ENCODE data around the gene RCOR1. TPM values are rescaled to one million over a fixed set of nuclear protein-coding genes. Genes with fewer than 3 reads are reported as not detected.

Gene RCOR1
- total RNA-seq, 1 donor from 2014 or later: 13.4 TPM

DNA sequence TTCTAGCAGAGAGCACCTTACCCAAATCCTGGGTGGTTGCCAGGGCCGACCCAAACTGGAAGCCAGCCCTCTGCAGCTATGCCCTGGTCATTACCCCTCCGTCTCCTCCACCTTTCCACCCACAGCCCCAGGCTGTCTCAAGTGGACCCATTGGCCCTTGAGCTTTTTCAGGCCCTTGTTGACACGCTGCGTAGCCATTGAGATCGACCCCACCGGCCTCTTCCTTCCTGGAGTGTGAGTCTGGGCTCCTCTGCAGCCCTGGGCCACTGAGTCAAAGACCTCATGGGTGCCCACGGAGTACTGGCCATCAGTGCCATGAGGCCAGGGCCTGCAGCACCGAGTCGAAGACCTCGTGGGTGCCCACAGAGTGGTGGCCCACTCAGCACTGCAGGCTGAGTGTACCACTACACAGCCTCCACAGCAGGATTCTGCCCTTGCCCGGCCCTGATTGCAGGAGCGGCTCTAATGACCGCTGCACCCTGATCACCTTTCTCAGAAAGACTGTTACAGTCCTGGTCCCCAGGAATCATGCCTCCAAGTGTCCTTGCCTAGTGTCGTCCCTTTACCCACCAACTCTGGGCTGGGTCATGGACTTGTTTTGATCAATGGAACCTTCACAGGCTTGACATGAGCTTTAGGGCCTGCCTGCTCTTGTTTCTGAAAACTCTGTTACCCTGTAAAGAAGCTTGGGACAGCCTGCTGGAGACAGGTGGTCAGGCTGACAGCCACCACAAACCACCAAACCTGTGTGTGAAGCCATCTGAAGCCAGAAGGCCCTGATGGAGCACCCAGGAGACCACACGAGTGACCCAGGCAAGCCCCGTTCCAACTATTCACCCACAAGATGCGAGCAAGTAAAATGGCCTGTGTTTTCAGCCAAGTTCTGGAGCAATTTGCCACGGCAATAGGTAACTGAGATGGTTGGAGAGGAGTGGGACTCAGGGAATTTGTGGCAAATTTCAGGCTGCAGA lies 145.2 kb downstream of the RCOR1 start:
- TF ChIP-seq, protein P1, sequence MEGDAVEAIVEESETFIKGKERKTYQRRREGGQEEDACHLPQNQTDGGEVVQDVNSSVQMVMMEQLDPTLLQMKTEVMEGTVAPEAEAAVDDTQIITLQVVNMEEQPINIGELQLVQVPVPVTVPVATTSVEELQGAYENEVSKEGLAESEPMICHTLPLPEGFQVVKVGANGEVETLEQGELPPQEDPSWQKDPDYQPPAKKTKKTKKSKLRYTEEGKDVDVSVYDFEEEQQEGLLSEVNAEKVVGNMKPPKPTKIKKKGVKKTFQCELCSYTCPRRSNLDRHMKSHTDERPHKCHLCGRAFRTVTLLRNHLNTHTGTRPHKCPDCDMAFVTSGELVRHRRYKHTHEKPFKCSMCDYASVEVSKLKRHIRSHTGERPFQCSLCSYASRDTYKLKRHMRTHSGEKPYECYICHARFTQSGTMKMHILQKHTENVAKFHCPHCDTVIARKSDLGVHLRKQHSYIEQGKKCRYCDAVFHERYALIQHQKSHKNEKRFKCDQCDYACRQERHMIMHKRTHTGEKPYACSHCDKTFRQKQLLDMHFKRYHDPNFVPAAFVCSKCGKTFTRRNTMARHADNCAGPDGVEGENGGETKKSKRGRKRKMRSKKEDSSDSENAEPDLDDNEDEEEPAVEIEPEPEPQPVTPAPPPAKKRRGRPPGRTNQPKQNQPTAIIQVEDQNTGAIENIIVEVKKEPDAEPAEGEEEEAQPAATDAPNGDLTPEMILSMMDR (IDR thresholded peaks at IDR 0.05; ENCODE audit: insufficient read depth, low read length, poor library complexity, severe bottlenecking): no peak
- H3K4me3 ChIP-seq (ENCODE audit: low read depth, low read length): no peak overlapping the region
- no peaks in the 10 kb centered on the region for H3K27me3 ChIP-seq (ENCODE audit: control insufficient read depth, insufficient read depth, low read length)
- no peaks in the 10 kb centered on the region for H3K36me3 ChIP-seq (ENCODE audit: control insufficient read depth, insufficient read depth, low read length)
- no peak for DNase-seq (ENCODE audit: low read depth)

GRCh38 chr14:102738373-102739189 lies 146.1 kb downstream of the RCOR1 start:
- Histone ChIP-seq H3K4me3 (ENCODE audit: low read depth, low read length) (no peak overlapping the region), H3K27me3 (ENCODE audit: control insufficient read depth, insufficient read depth, low read length) (no peaks in the 10 kb centered on the region), H3K36me3 (ENCODE audit: control insufficient read depth, insufficient read depth, low read length) (no peaks in the 10 kb centered on the region)
- DNase-seq (ENCODE audit: low read depth): no peak
- TF ChIP-seq, protein P1 (IDR thresholded peaks at IDR 0.05; ENCODE audit: insufficient read depth, low read length, poor library complexity, severe bottlenecking): no peak

- no peak for DNase-seq (ENCODE audit: low read depth)
- H3K4me3 ChIP-seq (ENCODE audit: low read depth, low read length): no peak overlapping the region
- TF ChIP-seq, protein P1 (IDR thresholded peaks at IDR 0.05; ENCODE audit: insufficient read depth, low read length, poor library complexity, severe bottlenecking): no peak
These were observed 146.7 kb downstream of the RCOR1 start for GRCh38 chr14:102739190-102739469.

DNA sequence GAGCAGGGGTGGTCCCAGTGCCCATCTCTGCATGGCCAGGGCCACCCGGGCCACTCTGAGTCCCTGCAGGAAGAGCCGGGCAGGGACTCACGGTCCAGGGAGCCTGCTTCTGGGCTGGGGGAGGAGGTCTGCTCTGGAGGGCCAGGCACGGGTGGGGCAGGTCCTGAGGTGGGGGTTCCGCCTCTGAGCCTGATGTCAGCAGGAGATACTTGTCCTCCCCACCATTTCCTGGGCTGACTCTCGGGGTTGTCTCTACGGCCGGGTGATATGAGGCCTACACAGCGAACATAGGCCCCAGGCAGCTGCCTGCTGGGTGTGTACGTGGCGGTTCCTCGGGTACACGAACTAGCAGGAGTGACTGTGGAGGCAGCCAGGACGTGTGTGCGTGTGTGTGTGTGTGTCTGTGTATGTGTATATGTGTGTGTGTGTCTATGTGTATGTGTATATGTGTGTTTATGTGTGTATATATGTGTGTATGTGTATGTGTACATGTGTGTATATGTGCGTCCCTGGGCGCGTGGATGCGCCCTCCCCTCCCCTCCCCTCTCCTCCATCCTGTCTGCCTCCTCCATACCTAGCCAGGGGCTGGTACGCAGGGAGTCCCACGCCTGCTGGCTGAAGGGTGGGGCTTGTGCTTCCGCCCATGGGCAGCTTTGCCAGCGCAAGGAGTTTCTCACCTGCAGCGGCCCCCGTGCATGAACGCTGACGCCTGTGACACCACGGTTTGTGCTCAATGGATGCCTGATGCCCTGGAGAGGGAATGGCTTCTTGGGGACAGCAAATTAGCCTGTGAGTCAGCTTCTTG lies 154.4 kb downstream of the RCOR1 start:
- Histone ChIP-seq H3K4me3 (ENCODE audit: low read depth, low read length) (no peak overlapping the region), H3K36me3 (ENCODE audit: control insufficient read depth, insufficient read depth, low read length) (no peaks in the 10 kb centered on the region), H3K27me3 (ENCODE audit: control insufficient read depth, insufficient read depth, low read length) (no peaks in the 10 kb centered on the region)
- DNase-seq (ENCODE audit: low read depth): no peak
- TF ChIP-seq, protein P1 (IDR thresholded peaks at IDR 0.05; ENCODE audit: insufficient read depth, low read length, poor library complexity, severe bottlenecking): no peak

More at GRCh38 chr14:102739190-102739469, 146.7 kb downstream of the RCOR1 start:
- H3K27me3 ChIP-seq (ENCODE audit: control insufficient read depth, insufficient read depth, low read length): no peaks in the 10 kb centered on the region
- H3K36me3 ChIP-seq (ENCODE audit: control insufficient read depth, insufficient read depth, low read length): no peaks in the 10 kb centered on the region

DNA sequence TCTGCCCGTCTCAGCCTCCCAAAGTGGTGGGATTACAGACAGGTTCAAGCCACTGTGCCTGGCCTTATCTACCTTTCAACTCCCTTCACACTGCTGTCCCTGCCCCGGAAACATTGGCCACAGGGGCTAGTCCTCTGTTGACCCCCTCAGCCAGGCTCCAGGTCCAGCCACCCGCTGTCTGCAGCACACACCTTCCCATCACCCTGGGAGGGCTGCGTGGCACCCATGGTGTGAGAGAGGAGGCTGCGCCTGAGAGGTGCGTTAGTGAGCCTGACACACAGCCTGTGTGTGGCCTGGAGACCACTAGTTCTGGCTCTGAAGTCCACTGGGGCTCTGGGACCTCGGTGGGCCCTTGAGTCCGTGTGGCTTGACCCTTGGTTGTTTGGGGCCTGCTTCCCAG lies 156.4 kb downstream of the RCOR1 start:
- TF ChIP-seq, protein P1 (IDR thresholded peaks at IDR 0.05; ENCODE audit: insufficient read depth, low read length, poor library complexity, severe bottlenecking): no peak
- Histone ChIP-seq H3K27me3 (ENCODE audit: control insufficient read depth, insufficient read depth, low read length) (no peaks in the 10 kb centered on the region), H3K4me3 (ENCODE audit: low read depth, low read length) (no peak overlapping the region), H3K36me3 (ENCODE audit: control insufficient read depth, insufficient read depth, low read length) (no peaks in the 10 kb centered on the region)
- no peak for DNase-seq (ENCODE audit: low read depth)

Measured in kidney epithelial cell (primary cell).